Medulla oblongata (tissue), 1 donor: Measurements from ENCODE around the gene IRS2.

Experiments
- DNase-seq: peaks from one replicate; pipeline ENCODE4 v3.0.0-alpha.2; 2015; ENCODE audit errors: extremely low spot score

IRS2 gene

GRCh38 chr13:109781384-109782065 lies 4.9 kb downstream of the IRS2 start:
- DNase-seq, result no peak

GRCh38 chr13:109780845-109781383 lies 5.5 kb downstream of the IRS2 start:
- no peak for DNase-seq

- no peak for DNase-seq
Observed at GRCh38 chr13:109779876-109780510, 6.4 kb downstream of the IRS2 start.

GRCh38 chr13:109779074-109779473 lies 7.3 kb downstream of the IRS2 start:
- DNase-seq, result no peak

- DNase-seq, result no peak
Observed at GRCh38 chr13:109778102-109778542, 8.3 kb downstream of the IRS2 start.

GRCh38 chr13:109776575-109776974 lies 9.8 kb downstream of the IRS2 start:
- no peak for DNase-seq

- DNase-seq, result no peak
Observed at GRCh38 chr13:109773786-109774185, 12.6 kb downstream of the IRS2 start.

- no peak for DNase-seq
Observed at GRCh38 chr13:109773276-109773675, 13.1 kb downstream of the IRS2 start.

- DNase-seq, result no peak
Observed at GRCh38 chr13:109771926-109772325, 14.5 kb downstream of the IRS2 start.

- no peak for DNase-seq
Observed at GRCh38 chr13:109770436-109770835, 15.9 kb downstream of the IRS2 start.

- no peak for DNase-seq
Observed at GRCh38 chr13:109769921-109770320, 16.5 kb downstream of the IRS2 start.

GRCh38 chr13:109769275-109769674 lies 17.1 kb downstream of the IRS2 start:
- no peak for DNase-seq

GRCh38 chr13:109768616-109769015 lies 17.8 kb downstream of the IRS2 start:
- no peak for DNase-seq

- DNase-seq, result no peak
Observed at GRCh38 chr13:109768176-109768575, 18.2 kb downstream of the IRS2 start.

GRCh38 chr13:109767023-109767422 lies 19.4 kb downstream of the IRS2 start:
- no peak for DNase-seq

GRCh38 chr13:109764470-109765291 lies 21.7 kb downstream of the IRS2 start:
- DNase-seq, result peak; percentile 83

GRCh38 chr13:109764045-109764444 lies 22.3 kb downstream of the IRS2 start:
- DNase-seq, result no peak

- DNase-seq, result no peak
Observed at GRCh38 chr13:109762791-109763190, 23.6 kb downstream of the IRS2 start.

- no peak for DNase-seq
Observed at GRCh38 chr13:109761695-109762094, 24.7 kb downstream of the IRS2 start.

- no peak for DNase-seq
Observed at GRCh38 chr13:109760951-109761350, 25.4 kb downstream of the IRS2 start.

GRCh38 chr13:109760402-109760801 lies 26.0 kb downstream of the IRS2 start:
- DNase-seq, result no peak

- no peak for DNase-seq
Observed at GRCh38 chr13:109759609-109760008, 26.8 kb downstream of the IRS2 start.
